NCI-H82 treated with DMSO at 0.1 percent for 48 hours (cell line): Measurements from ENCODE around the gene CHAF1A.

Experiments used
- DNase-seq: peaks from one replicate; lab custom pipeline; 2025; ENCODE audit not compliant: unreplicated experiment; lab: John Stamatoyannopoulos, UW

The CHAF1A gene

DNA sequence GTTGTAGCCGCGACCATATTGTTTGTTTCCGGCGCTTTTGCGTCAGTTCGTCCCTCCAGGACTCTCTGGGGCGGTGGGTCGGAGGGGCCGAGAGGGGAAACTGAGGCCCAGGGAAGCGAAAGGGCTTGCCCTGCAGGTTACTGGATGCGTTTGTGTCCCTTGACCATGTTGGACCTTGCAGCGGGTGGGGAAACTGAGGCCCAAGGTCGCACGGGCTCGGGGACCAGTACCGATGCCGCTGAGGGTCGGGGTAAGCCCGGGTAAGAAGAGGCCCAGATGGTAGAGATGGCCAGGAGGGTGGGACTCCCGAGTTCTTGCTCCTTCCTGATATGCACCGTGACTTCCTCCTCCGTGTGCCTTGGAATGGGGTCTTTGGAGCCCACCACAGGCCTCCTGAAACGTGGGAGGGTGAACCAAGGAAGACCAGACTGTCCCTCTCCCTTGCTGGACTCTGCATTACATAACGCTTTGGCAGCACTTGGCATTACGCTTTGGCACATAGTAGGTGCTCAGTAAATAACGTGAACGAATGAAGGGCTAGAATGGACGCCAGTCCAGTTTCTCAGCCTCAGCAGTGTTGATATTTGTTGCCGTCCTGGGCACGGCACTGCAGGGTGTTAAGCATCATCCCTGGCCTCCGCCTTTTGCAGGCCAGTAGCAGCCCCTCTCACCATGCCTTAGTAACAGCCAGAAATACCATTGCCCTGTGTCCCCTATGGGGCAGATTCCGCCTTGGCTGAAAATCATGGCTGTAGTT, 743 bp downstream of the CHAF1A start:
- no peak for DNase-seq

DNA sequence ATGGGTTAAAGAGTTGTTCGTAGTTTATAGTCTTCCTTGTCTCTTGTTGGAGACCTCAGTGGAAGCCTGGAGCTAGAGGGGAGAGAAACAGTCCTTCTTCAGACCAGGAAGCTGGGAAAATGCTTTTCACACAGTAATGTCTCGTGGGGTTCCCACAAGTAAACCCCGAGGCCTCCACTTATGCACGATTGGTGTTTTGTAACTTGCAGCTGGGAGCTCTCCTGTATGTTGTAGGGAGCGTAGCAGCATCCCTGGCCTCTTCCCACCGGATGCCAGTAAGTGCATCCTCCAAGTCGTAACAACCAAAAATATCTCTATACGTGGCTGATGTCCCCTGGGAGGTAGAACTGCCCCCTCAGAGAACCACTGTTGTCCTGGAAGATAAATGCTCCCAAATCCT, 3.5 kb downstream of the CHAF1A start:
- no peak for DNase-seq

DNA sequence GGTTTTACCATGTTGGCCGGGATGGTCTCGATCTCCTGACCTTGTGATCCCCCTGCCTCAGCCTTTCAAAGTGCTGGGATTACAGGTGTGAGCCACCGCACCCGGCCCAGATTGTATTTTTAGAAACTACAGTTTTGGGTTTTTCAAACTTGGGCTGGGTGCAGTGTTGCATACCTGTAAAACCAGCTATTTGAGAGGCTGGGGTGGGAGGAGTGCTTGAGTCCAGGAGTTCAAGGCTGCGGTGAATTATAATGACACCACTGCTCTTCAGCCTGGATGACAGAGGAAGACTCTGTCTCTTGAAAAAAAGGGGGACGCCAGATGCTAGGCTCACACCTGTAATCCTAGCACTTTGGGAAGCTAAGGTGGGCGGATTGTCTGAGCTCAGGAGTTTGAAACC, 4.2 kb downstream of the CHAF1A start:
- DNase-seq = no peak

DNA sequence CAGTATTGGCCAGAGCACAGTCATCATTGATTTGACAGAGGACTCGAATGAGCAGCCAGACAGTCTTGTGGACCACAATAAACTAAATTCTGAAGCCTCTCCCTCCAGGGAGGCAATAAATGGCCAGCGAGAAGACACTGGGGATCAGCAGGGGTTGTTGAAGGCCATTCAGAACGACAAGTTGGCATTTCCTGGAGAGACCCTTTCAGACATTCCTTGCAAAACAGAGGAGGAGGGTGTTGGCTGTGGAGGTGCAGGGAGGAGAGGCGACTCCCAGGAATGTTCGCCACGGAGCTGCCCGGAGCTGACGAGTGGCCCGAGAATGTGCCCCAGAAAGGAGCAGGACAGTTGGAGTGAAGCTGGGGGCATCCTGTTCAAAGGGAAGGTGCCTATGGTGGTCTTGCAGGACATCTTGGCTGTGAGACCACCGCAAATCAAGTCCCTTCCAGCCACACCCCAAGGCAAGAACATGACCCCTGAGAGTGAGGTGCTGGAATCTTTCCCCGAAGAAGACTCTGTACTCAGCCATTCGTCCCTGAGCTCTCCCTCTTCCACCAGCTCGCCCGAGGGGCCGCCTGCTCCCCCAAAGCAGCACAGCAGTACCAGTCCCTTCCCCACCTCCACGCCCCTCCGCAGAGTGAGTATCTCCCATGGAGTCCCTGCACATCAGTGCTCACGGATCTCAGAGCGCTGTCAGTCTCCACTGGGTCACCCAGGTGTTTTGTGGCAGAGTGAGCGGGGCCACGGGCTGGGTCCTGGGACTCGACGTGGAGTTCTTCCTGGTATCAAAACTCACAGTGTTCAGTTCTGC, 6.9 kb downstream of the CHAF1A start:
- no peak for DNase-seq

DNA sequence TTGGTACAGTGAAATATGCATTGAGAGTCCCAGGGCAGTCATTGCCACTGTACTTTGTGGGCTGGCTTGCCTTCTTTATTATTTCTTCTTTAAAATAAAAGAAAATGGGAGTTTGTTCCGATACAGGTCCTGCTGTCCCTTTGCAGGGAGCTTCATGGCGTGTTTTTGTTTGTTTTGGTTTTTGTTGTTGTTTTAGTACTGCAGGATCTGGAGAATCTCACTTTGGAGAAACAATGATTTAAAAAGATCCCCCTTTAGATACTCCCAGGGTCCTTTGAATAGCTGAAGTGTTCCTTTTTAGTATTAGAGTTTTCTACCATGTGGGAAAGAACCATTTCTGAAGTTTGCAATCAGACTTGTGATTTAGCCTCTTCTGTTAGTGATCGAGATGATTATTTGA, 11.1 kb downstream of the CHAF1A start:
- DNase-seq = no peak

DNA sequence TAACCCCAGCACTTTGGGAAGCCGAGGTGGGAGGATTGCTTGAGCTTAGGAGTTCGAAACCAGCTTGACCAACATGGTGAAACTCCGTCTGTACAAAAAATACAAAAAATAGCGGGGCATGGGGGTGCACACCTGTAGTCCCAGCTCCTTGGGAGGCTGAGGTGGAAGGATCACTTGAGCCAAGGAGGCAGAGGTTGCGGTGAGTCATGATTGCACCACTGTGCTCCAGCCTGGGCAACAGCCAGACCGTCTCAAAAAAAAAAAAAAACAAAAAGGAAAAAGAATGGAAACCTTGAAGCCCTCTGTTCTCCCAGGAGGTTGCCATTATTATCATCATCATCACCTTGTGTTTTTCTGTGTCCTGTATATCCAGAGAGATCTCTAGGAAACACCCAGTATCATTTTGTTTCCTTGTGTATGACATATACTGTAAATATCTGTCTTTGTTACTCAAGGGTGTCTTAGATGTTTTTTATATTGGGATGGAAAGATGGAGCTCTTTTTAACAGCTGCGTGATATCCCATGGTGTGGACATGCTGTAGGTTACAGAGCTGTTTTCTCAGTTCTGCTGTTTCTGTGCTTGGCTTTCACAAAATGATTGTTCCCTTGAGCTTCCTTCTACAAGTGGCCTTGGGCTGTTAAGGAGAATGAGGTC, 11.8 kb downstream of the CHAF1A start:
- DNase-seq = no peak

DNA sequence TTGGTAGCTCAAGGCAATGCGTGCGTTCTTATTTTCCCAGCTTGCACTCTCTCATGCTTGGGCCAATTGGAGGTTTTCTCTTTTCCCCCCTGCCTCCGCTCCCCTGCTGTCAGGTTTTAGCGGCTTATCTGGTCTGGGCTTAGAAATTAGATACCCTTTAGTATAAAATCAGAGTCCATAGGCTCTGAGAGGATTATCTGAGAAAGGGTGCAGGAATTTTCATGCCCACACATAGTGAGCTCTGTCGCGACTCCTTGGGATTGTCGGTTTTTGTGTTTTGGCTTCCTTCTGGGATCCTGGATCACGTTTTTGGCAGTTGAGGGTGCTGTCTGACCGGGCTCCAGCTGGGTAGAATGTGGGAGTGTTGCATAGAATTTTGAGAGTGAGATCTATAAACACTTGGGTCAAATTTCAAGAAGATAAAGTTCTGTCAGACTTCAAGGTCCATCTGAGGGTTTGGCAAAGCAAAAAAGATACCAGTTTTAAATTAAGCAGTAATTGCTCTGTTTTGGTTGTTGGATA, 12.4 kb downstream of the CHAF1A start:
- peak; percentile 60 for DNase-seq

DNA sequence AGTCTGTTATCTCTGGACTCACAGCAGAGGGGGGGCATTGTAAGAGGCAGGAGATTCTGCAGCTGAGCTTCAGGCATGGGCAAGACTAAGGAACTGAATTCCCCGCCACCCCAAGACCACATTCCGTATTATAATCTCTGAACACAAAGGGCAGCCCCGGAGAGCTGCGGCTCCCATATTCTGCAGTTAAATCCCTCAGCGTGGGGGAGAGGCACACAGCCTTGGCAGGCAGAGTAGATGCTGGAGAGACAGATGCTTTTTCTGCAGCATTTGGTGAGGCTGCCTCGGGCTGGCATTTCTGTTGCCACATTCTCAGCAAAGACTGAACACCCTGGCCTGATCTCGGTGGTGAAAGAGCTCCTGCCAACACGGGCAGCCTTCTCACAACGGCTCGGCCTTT, 12.9 kb downstream of the CHAF1A start:
- no peak for DNase-seq

DNA sequence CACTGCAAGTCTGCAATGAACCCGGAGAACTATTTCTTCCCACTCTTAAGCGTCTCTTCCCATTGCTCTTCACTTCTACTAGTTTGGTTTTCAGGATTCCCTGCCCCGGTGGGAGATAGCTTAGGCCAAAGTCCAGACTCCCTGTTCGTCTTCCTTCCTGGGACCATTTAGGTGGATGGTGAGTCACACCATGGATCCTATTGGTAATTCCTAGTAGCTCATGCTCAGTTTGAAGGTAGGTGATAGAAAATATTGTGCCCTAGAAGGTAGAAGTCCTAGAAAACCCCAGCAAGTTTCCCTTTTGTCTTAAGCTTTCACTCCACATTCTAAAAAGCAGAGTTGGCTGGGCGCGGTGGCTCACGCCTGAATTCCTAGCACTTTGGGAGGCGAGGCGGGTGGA, 13.8 kb downstream of the CHAF1A start:
- no peak for DNase-seq

DNA sequence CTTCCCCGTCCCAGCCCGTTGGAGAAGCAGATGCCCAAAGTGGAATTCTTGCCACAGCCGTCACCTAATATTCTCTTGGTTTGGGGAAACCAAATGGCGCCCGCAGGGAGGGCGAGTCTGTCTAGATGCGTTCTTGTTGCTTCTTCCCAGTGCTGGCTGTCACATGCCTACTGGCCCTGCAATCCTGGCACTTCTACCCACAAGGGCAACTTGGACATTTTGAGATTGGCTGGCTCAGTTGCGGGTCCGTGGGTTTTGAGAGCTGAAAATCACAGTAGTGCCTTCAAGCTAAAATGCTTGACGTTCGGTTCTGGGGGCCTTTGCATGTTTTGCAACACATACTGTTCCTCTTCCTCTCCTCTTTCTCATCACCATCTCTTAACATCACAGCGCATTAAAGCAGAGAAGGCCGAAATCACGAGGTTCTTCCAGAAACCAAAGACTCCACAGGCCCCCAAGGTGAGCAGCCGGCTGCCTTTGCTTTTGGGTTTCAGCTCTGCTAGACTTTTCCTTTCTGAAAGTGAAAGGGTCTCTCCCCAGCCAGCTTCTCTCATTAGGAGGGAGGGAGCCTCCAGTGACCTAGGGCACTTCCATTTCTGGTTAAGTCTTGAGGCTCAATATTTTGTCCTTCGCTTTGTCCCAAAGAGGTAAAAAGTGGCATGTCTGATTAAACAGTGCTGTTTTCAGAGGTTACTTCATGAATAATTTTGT, 21.1 kb downstream of the CHAF1A start:
- no peak for DNase-seq

DNA sequence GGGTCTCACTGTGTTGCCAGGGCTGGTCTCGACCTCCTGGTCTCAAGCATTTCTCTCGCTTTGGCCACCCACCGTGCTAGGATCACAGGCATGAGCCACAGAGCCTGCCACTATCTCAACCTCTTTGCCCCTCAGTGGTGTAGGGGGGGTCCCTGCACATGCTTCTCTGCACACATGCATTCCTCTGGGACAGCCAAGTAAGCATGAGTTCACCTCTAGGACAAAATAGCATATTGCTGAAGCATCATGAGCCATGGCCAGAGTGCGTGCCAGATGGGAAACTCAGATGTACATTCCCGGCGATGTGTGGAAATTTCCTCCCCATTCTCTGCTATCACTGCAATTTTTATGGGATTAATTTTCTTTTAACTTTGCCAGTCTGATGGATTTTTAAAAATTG, 23.1 kb downstream of the CHAF1A start:
- DNase-seq = no peak

DNA sequence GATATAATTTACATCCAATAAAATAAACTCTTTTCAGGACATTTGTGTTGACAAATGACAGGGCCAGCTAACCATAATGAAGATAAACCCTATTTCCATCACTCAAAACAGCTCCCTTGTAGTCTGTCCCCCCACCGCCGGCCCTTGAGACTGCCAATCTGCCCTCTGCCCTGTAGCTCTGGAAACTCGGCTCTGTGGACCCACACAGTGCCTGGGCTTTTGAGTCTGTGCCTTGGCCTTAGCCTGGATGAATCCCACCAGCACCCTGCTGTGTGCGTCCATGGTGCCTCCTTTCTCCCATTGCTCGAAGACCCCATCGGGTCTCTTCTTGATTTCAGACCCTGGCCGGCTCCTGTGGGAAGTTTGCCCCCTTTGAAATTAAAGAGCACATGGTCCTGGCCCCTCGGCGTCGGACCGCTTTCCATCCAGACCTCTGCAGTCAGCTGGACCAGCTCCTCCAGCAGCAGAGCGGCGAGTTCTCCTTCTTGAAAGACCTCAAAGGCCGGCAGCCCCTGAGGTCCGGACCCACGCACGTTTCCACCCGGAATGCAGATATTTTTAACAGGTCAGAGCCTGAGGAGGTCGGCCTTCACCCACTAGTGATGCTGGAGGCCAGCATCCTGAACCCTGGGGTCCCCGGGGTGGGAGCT, 26.0 kb downstream of the CHAF1A start:
- no peak for DNase-seq

DNA sequence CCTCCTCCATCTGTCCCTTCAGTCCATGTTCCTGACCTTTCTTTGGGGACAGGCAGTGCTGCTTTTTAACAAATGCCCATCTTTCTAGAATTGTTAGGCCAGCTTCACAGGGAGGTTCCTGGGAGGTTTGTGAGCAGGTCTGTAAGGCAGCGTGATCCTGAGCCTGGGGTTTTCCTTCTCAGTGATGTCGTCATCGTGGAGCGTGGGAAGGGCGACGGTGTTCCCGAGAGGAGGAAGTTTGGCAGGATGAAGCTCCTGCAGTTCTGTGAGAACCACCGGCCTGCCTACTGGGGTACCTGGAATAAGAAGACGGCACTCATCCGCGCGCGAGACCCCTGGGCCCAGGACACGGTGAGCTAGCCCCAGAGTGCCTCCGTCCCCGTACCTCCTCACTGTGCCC, 26.8 kb downstream of the CHAF1A start:
- DNase-seq = no peak

DNA sequence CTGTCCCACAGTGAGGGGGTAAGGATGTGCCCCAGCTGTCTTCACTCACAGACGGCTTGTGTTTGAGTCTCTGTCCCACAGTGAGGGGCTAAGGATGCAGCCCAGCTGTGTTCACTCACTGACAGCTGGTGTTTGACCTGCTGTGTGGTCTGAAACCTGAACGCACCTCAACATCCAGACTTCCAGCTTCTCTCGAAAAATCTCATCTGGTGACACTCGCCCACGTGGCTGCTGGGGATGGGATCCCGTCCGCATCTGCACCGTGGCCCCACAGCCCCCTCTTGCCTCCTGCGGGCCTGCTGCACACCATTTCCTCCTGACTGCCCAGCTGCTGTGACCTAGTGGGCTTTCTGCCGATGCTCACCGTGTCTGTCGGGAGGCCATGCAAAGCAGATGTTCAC, 27.3 kb downstream of the CHAF1A start:
- no peak for DNase-seq

DNA sequence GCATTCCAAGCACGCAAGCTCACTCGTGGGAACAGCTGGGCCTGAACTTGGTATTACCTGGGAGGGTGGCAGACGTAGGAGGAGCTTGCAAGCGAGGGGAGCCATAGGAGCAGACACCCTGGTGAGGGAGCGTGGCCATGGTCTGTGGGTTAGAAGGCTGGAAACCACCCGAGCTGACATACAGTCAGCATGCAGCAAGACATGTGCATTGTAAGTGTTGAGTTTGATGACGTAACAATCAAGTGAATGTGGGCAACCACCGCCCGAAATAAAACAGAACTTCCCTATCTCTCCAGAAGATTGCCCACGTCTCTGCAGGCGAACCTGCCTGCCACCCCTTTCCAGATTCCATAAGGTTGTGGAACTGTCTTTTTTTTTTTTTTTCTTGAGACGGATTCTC, 28.3 kb downstream of the CHAF1A start:
- no peak for DNase-seq

DNA sequence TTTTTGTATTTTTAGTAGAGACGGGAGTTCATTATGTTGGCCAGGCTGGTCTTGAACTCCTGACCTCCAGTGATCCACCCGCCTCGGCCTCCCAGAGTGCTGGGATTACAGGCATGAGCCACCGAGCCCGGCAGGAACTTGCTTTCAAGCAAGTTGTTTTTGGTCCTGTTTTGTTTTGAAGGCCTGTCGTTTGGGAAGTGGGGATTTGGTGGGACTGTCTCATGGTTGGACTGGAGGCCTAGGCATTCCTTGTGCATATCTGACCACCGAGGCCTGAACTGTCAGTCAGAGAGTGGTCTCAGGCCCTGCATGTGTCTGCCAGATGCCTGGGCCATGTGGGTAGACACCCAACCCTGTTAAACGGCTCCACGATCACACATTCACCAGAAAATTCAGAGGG, 28.9 kb downstream of the CHAF1A start:
- DNase-seq = no peak

DNA sequence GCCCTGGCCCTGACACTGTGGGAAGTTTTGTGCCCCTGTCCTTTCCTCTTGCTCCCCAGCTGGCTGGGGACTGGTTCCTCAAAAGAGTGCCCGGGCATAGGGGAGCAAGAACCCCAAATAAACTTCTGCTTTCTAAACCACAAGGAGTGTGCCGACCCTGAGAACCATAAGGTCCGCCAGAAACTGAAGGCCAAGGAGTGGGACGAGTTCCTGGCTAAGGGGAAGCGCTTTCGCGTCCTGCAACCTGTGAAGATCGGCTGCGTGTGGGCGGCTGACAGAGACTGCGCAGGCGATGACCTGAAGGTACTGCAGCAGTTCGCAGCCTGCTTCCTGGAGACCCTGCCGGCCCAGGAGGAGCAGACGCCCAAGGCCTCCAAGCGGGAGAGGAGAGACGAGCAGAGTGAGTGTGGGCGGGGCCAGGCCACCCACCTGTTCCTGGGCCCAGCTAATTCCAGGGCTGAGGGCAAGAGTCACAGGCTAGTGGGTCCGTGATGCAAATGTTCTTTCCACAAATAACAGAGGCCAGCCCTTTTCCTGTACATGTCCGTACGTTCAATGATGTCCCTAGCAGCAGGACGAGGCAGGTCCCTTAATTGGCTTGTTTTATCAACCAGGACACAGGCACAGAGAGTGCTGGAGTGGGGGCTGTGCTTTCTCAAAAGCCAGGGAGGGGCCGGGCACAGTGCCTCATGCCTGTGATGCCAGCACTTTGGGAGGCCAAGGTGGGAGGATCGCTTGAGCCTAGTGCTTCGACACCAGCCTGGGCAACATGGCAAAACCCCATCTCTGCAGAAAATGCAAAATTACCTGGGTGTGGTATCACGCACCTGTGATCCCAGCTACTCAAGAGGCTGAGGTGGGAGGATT, 29.6 kb downstream of the CHAF1A start:
- DNase-seq = no peak

DNA sequence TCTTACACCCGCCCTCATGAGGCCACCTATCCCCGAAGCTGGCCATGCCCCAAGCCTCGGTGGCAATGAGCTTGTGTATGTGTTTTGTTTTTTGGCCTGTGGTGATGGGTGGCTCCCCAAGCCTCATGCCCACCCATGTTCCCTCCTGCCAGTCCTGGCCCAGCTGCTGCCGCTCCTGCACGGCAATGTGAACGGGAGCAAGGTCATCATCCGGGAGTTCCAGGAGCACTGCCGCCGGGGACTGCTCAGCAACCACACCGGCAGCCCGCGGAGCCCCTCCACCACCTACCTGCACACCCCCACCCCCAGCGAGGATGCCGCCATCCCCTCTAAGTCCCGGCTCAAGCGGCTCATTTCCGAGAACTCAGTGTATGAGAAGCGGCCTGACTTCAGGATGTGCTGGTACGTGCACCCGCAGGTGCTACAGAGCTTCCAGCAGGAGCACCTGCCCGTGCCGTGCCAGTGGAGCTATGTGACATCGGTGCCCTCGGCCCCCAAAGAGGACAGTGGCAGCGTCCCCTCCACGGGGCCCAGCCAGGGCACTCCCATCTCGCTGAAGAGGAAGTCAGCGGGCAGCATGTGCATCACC, 30.6 kb downstream of the CHAF1A start:
- DNase-seq = no peak

DNA sequence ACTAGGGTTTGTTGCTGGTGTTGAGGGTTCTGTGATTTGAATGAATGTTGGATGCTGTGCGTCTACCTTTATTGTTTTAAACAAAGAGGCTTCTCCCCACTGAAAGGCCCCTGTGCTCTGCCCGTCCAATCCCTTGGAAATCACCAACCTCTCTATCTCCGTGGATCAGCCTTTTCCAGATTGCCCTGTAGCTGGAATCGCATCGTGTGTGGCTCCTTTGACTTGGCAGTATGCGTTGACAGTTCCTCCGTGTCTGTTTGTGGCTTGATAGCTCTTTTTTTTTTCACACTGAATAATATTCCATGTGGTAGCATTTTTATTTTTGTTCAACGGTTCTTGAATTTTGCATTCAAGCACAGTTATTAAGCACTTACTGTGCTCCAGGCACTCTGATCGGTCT, 32.0 kb downstream of the CHAF1A start:
- DNase-seq = no peak
